Body of pancreas (tissue), 4 donors: ENCODE results near the gene KCNJ3. TPM values are rescaled to one million over a fixed set of nuclear protein-coding genes. Genes with fewer than 3 reads are reported as not detected.

Experiments
- ATAC-seq: fragments of 150-250 bp; one replicate; pipeline ENCODE4 v1.9.1; 2016
- DNase-seq, 4 donors: peaks; one replicate each; pipeline ENCODE4 v3.0.0-alpha.2; 2019
- H3K27ac ChIP-seq, 4 donors: fragments of 200-600 bp; sonication (generic); 1 replicate in 3 of 4; 2 replicates in 1 of 4; pipeline versions ENCODE4 v1.5.1 to v1.6.1; 2016 to 2019; ENCODE audit warnings: mild to moderate bottlenecking in 1 of 4, mixed read lengths in 1 of 4, moderate library complexity in 1 of 4
- H3K27me3 ChIP-seq, 2 donors: fragments of 200-600 bp; sonication (generic); one replicate each; pipeline ENCODE4 v1.6.0; 2016; ENCODE audit warnings: mild to moderate bottlenecking in 1 of 2
- H3K36me3 ChIP-seq, 2 donors: fragments of 200-600 bp; sonication (generic); replicated peaks in 1 of 2; 2 replicates each; pipeline ENCODE4 v1.5.1; 2016; ENCODE audit warnings: low read depth in 2 of 2; ENCODE audit not compliant: insufficient read depth in 1 of 2
- H3K4me1 ChIP-seq: fragments of 200-600 bp; sonication (generic); one replicate; pipeline ENCODE4 v1.6.0; 2016
- H3K4me3 ChIP-seq, 2 donors: fragments of 200-600 bp; sonication (generic); 1 replicate in 1 of 2; 2 replicates in 1 of 2; pipeline ENCODE4 v1.5.1; 2016 to 2019
- H3K9me3 ChIP-seq, 3 donors: fragments of 200-600 bp; sonication (generic); 1 replicate in 2 of 3; 2 replicates in 1 of 3; pipeline ENCODE4 v1.5.1; 2016
- POLR2A ChIP-seq, 3 donors: fragments of 450-650 bp; IDR thresholded peaks; one replicate each; pipeline ENCODE4 v1.6.1; 2016; ENCODE audit warnings: antibody characterized with exemption in 3 of 3, mild to moderate bottlenecking in 2 of 3
- WGBS, 2 donors: methylation state at CpG; one replicate each; pipeline ENCODE4 v1.1.5; 2017; 5-methylcytosine and 5-hydroxymethylcytosine counted together
- intact Hi-C: fragments of 100-400 bp; cut with DNase I; formaldehyde crosslinking; loops from one replicate; pipeline ENCODE4 v1.15.1; 2023
- total RNA-seq, 2 donors: library from RNA; depleted of rRNA; stranded (reverse); fragments of >200 nt; gene quantifications; one replicate each; pipeline ENCODE4 v1.1.0, GENCODE V29; 2016
- TF ChIP-seq, protein P1 (sequence below), 7 experiments: fragments of 450-650 bp in 4 of 7; fragments of 200-600 bp in 3 of 7; sonication (generic) in 3 of 7; IDR thresholded peaks; one replicate each; pipeline ENCODE4 v1.5.1; 2016 to 2019; ENCODE audit warnings: antibody characterized with exemption in 7 of 7

Gene KCNJ3
- total RNA-seq, 2 donors from 2014 or later = 0.33 to 0.78 TPM

DNA sequence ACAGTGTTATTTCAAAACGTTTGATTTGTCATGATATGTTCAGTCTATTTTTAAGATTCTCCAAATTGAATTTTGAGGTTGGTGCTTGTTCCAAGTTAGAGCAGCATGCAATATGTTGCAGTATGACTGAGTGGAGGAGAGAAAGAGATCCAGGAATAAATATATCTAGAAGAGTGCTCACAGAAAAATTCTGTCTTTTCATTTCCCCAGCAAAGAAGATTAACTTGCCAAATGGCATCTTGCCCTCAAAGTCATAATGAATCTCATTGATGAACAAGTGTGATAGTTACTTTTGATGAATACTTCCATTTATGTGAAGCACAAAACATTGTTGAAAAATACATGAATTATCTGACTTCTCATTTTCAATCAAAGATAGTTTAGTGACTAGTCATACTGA is 95.9 kb downstream of the KCNJ3 start:
- Histone ChIP-seq H3K4me1 (peaks cover 9% of the 10 kb centered on the region), H3K36me3 (no peaks in the 10 kb centered on the region), H3K27me3 (no peaks in the 10 kb centered on the region), H3K4me3 (no peak overlapping the region), H3K27ac (no peak overlapping the region), H3K9me3 (no peaks in the 10 kb centered on the region)
- TF ChIP-seq, protein P1, sequence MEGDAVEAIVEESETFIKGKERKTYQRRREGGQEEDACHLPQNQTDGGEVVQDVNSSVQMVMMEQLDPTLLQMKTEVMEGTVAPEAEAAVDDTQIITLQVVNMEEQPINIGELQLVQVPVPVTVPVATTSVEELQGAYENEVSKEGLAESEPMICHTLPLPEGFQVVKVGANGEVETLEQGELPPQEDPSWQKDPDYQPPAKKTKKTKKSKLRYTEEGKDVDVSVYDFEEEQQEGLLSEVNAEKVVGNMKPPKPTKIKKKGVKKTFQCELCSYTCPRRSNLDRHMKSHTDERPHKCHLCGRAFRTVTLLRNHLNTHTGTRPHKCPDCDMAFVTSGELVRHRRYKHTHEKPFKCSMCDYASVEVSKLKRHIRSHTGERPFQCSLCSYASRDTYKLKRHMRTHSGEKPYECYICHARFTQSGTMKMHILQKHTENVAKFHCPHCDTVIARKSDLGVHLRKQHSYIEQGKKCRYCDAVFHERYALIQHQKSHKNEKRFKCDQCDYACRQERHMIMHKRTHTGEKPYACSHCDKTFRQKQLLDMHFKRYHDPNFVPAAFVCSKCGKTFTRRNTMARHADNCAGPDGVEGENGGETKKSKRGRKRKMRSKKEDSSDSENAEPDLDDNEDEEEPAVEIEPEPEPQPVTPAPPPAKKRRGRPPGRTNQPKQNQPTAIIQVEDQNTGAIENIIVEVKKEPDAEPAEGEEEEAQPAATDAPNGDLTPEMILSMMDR (IDR thresholded peaks at IDR 0.05) = no peak
- no peak for TF ChIP-seq POLR2A (IDR thresholded peaks at IDR 0.05)
- intact Hi-C loops = no loop called here
- no peak for DNase-seq
- WGBS, 2 donors = 26 to 30% methylated on average over 1 of the region's 1 CpG
- ATAC-seq = no peak

DNA sequence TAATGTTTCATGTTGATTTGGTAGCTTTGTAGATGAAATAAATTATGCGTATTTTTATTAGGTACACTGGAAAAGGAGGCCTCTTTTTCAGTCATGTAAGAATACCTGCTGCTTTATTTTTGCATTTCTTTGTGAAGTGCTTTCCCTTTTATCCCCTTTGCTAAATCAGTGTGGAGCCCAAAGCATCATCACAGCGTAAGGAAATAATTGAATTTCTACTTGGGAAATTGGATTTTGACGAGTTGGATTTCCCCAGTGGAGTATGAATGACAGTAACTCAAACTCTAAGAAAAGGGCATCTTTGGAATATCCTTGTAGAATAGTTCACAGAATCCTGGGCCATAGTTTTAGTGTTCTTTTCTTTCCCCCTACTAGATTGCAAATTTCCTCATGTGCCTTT is 97.2 kb downstream of the KCNJ3 start:
- intact Hi-C loops = no loop called here
- no peaks in the 10 kb centered on the region for H3K9me3 ChIP-seq
- TF ChIP-seq, protein P1 (IDR thresholded peaks at IDR 0.05) = no peak
- TF ChIP-seq POLR2A (IDR thresholded peaks at IDR 0.05) = no peak
- no peaks in the 10 kb centered on the region for H3K36me3 ChIP-seq
- no peak overlapping the region for H3K27ac ChIP-seq
- no peak for DNase-seq
- no peak for ATAC-seq
- H3K27me3 ChIP-seq = no peaks in the 10 kb centered on the region
- H3K4me1 ChIP-seq = peaks cover 9% of the 10 kb centered on the region
- 66 to 84% methylated on average over 3 of the region's 3 CpGs for WGBS, 2 donors
- no peak overlapping the region for H3K4me3 ChIP-seq

DNA sequence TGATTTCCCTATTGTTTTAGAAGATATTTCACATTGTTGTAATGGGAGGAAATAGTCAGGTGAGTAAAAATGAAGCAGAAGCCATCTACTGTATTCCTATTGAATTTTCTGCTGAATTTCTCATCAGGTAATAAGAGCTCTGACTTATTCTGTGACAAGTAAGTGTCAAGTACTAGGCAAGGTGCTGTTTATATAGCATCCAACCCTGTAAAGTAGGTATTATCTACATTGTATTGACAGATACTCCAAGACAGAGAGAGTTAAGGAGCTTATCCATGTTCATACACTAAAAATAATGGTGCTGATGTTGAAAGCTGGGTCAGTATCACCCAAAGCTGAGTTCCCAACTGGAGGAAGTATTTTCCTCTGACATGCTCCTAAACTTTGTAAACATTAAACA is 106.0 kb downstream of the KCNJ3 start:
- no peaks in the 10 kb centered on the region for H3K27me3 ChIP-seq
- intact Hi-C loops = no loop called here
- TF ChIP-seq POLR2A (IDR thresholded peaks at IDR 0.05) = no peak
- TF ChIP-seq, protein P1 (IDR thresholded peaks at IDR 0.05) = no peak

DNA sequence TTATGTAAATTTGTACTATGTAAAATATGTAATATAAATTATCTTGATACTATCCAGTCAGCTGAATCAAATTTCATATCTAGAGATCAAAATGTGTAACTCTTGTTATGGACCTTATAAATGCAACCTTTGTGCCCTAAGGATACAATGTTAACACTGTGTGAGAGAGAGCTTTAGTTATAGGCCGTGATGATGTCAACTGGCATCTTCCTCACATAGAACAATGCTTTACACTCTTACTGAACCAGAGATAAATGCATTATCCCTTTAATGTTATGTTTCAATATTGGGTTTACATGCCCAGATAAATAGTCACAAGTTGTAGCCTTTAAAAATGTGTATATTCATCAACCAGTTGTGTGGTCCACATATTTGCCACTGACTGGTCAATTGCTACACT is 115.1 kb downstream of the KCNJ3 start:
- ATAC-seq (no peak), DNase-seq (no peak)
- intact Hi-C loops = no loop called here
- H3K36me3 ChIP-seq = no peaks in the 10 kb centered on the region
- peaks cover 9% of the 10 kb centered on the region for H3K4me1 ChIP-seq
- WGBS, 2 donors = 79 to 80% methylated on average over 1 of the region's 1 CpG
- TF ChIP-seq, protein P1 (IDR thresholded peaks at IDR 0.05) = no peak
- TF ChIP-seq POLR2A (IDR thresholded peaks at IDR 0.05) = no peak
- H3K27ac ChIP-seq = no peak overlapping the region
- H3K9me3 ChIP-seq = no peaks in the 10 kb centered on the region
- H3K4me3 ChIP-seq = no peak overlapping the region
- H3K27me3 ChIP-seq = no peaks in the 10 kb centered on the region

More for the DNA sequence above, 106.0 kb downstream of the KCNJ3 start:
- ATAC-seq (no peak), DNase-seq (no peak)
- Histone ChIP-seq H3K36me3 (no peaks in the 10 kb centered on the region), H3K27ac (no peak overlapping the region), H3K4me1 (no peaks in the 10 kb centered on the region), H3K4me3 (no peak overlapping the region), H3K9me3 (no peaks in the 10 kb centered on the region)

DNA sequence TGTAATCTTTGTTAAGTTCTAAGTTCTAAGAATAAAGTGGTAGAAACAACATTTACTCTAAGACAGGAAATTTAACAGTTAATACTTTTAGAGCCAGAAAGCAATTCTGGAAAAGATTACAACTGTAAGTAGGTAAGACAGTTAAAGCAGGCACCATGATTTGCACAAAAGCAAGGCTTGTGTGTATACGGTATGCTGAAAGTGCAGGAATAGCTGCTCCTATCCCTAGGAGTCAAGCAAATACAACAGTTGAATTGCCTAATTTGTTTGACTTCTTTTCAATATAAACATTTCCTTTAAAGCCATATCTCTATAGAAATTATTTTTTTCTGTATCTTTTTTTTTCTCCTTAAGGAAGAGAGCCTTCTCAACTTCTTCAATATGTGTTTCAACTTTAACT is 116.4 kb downstream of the KCNJ3 start:
- intact Hi-C loops = no loop called here
- no peak for TF ChIP-seq POLR2A (IDR thresholded peaks at IDR 0.05)
- TF ChIP-seq, protein P1 (IDR thresholded peaks at IDR 0.05) = no peak
- H3K27me3 ChIP-seq = no peaks in the 10 kb centered on the region
- H3K27ac ChIP-seq = no peak overlapping the region
- no peaks in the 10 kb centered on the region for H3K9me3 ChIP-seq
- H3K4me3 ChIP-seq = no peak overlapping the region
- 29 to 50% methylated on average over 1 of the region's 1 CpG for WGBS, 2 donors
- no peaks in the 10 kb centered on the region for H3K36me3 ChIP-seq
- H3K4me1 ChIP-seq = peaks cover 9% of the 10 kb centered on the region
- no peak for DNase-seq
- ATAC-seq = no peak
